Fibroblast of peridontal ligament (primary cell): ENCODE results near the gene CLDN4.
"Not testable (repeated sequence)": the region's sequence is repeated elsewhere in the genome, so short reads cannot be mapped to it uniquely, and the experiment has no call there.

ENCODE experiments used
- DNase-seq: peaks from one replicate; pipeline ENCODE4 v3.0.0-alpha.2; 2010; ENCODE audit errors: extremely low read depth

Gene CLDN4

DNA sequence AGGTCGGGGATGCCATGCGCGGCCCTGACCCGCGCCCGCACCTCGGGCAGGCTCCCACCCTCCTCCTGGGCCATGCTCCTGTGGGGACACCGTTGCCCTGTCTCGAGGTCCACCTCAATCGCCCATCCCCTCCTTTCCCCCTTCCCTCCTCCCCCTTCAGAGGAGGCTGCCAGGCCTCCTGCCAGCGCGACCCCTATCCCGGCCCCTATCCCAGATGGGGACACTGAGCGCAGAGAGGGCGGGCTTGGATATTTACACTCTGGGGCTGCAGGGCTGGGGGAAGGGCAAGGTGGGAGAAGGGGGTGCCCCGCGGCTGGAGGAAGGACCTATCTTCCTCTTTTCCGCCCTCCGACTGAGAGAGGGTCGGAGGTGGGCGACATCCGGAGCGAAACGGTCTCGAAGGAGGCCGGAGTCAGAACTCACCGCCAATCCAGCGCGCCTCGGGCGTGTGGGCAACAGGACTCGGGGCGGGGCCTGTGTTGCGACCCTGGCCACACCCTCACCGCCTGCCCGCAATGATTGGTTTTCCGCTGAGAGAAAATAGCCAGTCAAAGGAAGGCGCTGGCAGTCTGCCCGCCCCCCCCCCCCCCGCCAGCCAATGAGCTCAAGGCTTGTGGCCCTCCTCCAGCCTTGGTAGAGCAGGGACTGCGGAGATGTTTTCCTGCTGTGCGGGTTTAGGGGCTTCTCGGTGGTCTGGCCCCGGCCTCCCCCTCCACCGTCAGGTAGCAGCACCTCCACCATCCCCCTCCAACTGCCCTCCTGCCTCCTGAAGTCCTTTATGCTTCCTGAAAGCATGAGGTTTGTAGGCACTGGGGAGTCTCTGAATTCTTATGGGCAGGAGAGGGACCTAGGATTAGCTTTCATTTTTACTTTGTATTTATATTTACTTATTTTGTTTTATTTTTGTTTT lies 11.5 kb downstream of the CLDN4 start, which contains the start of gene METTL27:
Gene METTL27, minus strand, starts transcription at position 450 of the 910 bp plus-strand sequence. Its CDS starts 376 bp downstream, at position 74.
- peak; percentile 87 for DNase-seq

DNA sequence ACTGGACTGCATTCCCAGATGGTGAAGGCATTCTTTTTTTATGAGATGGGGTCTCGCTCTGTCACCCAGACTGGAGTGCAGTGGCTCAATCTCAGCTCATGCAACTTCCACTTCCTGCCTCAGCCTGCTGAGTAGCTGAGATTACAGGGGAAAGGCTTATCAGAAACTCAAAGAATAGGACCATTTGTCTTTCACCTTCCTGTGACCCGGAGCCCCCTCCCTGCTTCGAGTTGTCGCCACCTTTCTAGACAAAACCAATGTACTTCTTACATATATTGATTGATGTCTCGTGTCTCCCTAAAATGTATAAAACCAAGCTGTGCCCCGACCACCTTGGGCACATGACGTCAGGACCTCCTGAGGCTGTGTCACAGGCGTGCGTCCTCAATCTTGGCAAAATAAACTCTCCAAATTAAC lies 13.3 kb downstream of the CLDN4 start:
- DNase-seq, result no peak

DNA sequence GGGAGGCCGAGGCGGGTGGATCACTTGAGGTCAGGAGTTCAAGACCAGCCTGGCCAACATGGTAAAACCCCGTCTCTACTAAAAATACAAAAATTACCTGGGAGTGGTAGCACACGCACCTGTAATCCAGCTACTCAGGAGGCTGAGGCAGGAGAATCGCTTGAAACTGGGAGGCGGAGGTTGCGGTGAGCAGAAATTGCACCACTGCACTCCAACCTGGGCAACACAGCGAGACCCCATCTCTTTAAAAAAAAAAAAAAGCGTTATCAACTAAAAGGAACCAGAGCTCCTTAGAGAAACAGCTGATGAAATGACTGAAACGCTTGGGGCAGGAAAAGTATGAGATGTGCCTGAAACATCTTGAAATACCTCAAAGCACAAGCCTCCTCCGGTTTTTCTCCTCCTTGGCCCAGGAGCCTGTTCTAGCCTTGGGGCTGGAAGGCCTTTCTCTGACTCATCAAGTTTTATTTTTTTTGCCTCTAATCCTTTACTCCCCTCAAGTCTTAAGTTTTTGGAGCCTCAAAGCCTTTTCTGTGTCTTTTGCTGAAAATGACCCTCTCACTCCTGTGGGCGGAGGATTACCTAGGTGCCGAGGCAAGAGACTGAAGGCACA lies 14.2 kb downstream of the CLDN4 start:
- DNase-seq, result peak; percentile 71

DNA sequence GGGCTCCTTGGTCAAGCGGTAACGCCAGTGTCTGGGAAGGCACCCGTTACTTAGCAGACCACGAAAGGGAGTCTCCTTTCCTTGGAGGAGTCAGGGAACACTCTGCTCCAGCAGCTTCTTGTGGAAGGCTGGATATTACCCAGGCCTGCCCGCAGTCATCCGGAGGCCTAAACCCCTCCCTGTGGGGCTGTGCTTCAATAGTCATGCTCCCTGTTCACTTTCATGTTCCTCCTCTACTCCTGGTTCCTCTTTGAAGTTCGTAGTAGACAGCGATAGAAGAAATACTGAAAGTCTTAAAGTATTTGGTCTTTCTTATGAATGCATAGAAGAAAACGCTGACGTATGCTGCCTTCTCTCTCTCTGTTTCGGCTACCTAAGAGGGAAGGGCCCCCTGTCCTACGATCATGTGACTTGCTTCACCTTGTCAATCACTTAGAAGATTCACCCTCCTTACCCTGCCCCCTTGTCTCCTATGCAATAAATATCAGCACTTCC lies 15.0 kb downstream of the CLDN4 start:
- DNase-seq, result not testable (repeated sequence)

DNA sequence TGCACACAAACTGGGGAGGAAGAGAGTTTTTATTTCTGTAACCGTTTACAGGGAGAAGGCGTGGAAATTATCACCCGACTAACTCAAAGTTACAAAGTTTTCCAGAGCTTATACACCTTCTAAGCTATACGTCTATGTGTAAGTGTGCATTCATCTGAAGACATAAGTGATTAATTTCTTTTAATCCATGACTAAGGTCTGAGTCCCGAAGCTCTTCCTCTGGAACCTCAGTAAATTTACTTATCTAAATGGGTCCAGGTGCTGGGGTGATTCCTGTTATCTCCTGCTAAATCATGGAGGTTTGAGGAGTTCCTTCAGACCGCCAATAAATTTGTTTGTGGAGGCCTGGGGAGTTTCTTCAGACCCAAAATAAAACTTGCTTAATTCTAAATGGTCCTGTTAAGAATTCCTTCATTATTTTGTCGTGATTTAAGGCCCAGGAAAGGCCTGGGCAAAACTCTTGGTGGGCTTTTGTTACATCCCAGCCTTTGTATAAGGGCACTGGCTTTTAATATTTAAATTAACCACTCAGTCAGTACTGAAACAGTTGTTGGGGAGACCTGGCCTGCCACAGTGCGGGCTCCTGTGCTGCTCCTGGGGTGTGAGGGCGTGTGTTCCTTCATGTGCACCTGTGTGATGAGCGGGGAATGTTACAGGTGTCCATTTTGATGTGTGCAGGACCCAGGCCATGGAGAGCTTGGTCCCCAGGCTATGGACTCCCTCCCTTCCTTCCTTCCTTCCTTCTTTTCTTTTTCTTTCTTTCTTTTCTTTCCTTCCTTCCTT lies 17.3 kb downstream of the CLDN4 start:
- no peak for DNase-seq

DNA sequence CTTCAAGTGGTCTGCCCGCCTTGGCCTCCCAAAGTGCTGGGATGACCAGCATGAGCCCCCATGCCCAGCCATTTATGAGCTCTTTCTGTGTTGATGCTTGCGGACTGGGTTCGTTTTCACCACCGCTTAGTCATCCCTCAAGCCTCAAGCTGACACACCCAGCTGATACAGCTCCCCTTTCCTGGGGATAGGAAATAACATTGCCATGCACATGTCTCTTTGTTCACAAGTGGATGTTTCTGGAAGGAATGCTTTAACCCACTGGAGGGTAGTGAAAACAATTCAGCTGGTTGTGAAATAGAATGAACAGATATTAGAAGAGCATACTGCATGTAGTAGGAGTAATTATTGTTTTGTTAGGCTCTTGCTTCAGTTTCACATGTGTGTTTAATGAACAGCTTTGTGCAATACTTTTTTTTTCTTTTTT lies 20.0 kb downstream of the CLDN4 start:
- DNase-seq, result peak; percentile 99

DNA sequence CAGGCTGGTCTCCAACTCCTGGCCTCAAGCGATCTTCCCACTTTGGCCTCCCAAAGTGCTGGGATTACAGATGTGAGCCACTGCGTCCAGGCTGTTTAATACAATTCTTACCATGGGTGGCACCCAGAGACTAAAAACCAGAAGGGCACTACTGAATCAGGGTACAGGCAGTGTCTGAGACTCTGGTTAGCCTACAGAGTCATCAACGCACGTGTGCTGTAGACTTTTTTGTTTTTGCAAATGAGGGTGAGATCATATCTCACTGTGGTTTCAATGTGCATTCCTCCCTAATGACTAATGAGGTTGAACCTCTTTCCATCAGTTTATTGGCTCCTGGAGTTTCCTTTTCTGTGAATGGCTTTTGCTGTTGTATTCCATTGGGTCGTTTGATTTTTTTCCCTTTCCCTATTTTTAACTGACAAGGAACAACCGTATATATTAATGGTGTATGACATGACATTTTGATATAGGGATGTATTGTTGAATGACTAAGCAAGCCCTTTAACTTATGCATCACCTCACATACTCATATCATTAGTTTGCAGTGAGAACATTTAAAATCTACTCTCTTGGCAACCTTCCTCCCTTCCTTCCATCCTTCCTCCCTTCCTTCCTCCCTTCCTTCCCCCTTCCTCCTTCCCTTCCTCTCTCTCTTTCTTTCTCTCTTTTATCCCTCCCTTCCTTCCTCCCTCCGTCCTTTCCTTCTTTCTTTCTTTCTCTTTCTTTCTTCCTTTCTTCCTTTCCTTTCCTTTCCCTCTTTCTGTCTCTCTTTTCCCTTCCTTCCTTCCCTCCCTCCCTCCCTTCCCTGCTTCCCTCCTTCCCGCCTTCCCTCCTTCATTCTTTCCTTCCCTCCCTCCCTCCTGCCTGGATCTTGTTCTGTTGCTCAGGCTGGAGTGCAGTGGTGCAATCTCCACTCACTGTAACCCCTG lies 20.9 kb downstream of the CLDN4 start:
- DNase-seq, result peak; percentile 98

DNA sequence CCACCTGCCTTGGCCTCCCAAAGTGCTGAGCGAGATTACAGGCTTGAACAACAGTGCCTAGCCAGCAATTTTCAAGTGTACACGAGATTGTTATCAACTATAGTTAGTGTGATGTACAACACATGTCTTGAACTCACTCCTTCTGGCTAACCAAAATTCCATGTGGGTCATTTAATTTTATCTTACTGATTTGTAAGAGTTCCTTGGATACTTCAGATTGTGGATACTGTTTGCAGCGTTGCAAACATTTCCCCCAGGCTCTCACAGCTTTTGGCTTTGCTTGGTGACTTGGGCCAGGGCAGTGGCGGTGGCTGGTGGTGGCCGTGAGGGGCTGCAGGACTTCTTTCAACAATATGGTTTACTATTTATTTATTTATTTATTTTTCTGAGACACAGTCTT lies 21.7 kb downstream of the CLDN4 start:
- DNase-seq, result peak; percentile 27

DNA sequence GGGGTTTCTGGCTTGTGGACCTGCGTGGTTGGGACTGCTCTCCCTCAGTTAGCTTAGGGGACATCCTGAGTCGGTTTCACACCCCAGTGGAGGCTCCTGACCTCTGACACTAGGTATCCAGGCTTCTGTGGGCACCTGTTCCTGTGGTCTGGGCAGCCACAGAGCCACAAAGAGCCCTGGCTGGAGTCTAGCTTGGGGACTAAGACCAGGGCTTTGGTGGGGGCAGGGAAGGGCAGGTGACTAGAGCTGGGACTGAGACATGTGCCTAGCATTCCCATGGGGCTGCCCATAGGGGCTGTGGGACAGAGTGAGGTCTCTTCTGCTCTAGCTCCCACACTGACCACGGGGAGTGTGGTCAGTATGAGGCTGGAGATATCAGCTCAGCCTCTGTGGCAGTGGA lies 26.1 kb downstream of the CLDN4 start:
- DNase-seq, result no peak

DNA sequence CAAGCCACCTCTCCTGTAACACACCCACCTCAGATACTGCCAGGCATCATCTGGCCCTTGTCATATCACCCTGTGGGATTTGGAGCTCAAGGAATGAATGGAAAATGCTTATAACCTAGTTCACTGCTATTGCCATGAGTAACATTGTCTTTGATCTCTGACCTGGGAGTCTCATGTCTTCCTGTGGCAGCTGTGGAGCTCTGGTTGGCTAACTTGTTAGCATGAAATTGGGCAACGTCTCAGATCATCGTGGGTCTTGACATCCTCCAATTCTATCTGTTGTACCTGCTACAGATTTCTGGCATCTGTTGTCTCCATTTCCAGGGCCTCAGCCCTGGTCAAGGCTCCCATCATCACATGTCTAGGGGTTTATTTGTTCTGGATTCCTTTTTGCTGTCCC lies 28.0 kb downstream of the CLDN4 start:
- no peak for DNase-seq

DNA sequence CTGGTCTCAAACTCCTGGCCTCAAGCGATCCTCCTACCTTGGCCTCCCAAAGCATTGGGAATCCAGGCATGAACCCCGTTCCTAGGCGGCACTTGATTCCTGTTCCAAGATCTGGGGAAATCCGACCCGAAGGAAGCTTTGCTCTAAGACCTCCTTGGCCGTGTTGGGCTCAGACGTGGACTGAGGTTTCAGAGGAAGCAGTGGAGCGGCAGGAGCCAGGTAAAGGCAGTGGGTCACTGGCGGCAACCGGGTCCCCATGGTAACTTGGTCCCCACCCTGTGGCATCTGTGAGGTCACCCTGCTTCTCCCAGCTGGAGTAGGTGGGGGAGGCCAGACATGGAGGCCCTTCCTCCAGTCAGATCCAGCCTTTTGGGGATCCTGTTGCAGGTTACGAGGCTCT lies 30.1 kb downstream of the CLDN4 start, which contains the start of gene TMEM270:
Gene TMEM270, plus strand, starts transcription at position 301 of the 400 bp plus-strand sequence. Its CDS starts 36 bp downstream, at position 337.
- no peak for DNase-seq

DNA sequence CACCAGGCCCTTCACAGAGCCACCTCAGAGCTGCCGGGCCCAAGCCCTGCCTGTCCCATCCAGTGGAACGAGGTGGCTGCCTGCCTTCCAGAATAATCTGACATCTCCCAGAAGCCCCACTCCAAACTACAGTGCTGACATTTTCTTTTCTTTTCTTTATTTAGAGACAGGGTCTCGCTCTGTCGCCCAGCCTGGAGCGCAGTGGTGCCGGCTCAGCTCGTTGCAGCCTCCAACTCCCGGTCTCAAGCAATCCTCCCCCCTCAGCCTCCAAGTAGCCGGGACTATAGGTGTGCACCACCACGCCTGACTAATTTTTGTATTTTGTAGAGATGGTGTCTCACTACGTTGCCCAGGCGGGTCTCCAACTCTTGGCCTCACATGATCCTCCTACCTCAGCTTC lies 30.5 kb downstream of the CLDN4 start:
- DNase-seq, result no peak

DNA sequence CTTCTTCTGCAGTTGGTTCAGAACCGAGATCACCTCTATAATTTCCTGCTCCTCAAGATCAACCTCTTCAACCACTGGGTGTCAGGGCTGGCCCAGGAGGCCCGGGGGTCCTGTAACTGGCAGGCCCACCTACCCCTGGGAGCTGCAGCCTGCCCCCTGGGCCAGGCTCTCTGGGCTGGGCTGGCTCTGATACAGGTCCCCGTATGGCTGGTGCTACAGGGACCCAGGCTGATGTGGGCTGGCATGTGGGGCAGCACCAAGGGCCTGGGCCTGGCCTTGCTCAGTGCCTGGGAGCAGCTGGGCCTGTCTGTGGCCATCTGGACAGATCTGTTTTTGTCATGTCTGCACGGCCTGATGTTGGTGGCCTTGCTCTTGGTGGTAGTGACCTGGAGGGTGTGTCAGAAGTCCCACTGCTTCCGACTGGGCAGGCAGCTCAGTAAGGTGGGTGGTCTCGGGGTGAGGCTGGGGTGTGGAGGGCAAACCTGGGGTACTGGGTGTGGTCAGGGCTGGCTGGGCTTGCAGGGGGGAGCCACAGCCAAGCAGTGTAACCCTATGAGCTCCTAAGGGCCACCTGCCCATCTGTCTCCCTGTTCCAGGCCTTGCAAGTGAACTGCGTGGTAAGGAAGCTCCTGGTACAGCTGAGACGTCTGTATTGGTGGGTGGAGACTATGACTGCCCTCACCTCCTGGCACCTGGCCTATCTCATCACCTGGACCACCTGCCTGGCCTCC lies 34.4 kb downstream of the CLDN4 start:
- DNase-seq, result no peak

DNA sequence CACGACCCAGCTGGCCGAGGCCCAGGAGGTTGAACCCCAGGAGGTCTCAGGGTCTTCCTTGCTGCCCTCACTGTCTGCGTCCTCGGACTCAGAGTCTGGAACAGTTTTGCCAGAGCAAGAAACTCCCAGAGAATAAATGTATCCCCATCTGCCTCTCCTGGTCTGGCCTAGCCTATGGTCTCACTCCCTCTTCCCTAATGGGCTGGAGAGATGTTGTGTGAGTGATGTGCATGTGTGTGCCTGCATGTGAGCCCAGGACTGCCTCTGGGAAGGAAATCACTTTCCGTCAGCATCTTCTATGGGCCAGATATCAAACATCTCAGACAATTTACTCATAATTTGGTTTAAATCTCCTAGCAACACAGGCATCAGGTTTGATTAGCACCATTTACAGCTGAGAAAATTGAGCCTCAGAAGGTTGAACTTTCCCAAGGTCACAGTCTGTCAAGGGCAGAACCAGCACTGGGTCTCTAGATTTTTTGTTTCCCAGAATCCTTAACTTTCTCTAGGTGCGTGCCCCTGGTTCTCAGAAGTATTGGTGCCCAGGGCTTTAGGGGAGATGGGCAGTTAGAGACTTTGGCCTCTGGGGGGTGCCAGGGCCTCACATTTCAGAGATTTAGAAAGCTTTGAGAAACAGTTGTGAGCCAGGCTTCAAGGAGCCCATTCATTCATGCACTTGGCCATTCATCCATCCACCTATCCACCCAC lies 35.1 kb downstream of the CLDN4 start:
- peak; percentile 74 for DNase-seq

DNA sequence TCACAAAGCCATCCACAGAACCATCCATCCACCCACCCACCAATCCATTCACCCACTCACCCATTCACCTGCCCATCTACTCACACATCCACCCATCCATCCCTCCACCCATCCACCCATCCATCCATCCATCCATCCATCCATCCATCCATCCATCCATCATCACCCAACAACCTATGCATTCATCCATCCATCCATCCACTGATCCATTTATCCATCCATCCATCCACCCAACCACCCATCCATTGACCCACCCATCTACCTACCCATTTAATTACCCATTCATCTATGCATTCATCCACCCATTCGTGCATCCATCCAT lies 35.6 kb downstream of the CLDN4 start:
- DNase-seq, result no peak

DNA sequence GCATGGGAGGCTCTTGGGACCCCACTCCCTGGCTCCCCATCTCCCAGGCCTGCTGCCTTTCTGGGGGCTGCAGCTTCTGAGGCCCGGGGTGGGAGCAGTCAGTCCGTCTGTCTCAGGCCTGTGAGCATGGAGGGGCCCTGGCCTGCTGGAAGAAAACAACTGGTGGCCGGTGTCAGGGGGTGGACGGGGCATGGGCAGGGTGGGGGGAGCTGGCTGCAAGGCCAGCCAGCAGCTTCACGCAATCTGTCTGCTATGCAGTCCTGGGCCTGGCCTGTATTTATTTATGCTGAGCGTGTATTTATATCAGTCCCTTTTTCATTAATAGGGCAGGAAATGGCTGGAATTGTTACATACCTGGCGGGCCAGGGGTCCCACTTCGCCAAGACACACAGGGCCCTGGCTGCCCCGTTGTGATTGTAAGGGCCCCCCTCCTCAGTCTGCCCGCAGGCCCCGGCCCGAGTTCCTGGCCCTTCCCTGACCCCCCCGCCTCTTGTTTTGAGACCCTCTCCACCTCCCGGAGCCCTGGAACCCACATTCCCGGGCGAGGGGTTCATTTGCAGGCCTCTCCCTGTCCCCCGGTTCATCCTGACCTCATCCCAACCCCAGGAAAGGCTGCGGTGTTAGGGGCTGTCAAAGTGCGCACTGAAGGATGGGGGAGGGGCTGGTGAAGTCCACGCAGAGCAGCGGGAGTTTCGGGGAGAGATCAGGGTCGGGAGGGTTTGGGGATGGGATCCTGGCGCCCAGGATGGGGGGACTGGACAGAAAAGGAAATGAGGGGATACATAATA lies 38.4 kb downstream of the CLDN4 start:
- no peak for DNase-seq

DNA sequence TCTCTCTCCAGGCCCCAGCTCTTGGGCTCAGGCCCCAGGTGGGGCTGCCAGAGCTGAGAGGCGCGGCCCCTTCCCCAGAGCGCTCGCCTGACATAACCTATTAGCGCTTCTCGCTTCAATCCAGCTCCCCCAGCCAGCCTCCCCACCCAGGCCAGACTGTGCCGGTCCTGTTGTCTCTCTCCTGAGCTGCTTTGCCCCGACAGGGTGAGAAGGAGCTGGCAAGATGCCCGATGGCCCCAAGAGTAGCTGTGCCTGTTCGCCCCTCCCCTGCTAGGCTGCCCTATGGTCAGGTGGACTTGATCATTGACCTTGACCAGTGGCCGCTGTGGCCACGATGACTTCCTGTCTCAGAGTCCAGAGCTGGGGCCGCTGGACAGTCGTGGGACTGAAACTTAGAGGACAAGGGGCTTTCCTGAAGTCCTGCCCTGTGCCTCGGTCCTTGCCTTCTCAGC lies 39.3 kb downstream of the CLDN4 start:
- DNase-seq, result no peak

DNA sequence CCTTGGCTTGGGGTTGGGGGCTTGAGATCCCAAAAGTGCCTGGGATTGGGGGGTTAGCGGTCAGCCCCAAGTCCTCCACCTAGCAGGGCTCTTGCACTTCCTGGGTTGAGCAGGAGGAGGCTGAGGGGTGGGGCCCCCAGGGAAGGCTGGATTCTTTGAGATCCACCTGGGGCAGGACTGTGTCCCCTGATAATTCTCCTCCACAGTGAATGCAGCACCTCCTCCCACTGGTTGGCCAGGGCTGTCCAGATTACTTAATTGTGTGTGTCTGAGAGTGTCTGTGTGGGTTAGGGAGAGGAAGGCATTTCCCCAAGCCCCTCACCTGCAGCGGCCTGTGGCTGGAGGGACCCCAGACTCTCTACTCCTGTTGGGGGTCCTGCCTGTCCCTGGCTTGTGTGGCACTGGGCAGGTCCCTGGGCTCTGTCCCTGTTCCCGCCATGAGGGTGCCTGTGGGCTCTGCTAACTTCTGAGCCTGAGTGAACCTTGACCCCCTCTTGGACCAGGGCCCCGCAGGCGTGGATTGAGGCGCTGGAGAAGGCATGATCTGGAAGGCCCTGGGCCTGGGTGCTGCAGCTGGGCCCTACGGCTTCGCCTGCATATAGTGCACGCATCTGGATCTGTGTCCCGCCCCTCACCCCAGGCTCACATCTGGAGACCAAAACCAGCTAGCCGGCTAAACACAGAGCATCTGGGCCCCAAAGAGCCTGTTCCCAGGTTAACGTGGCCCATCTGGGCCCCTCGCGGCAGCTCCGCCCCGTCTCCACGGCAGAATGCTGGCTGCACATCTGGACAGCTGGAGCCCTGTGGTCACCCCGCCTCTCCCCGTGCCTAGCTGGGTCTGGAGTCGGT lies 40.6 kb downstream of the CLDN4 start:
- no peak for DNase-seq
